ENCODE results near the gene IL3RA. TPM values are rescaled to one million over a fixed set of nuclear protein-coding genes. Genes with fewer than 3 reads are reported as not detected.
"Not testable (repeated sequence)": the region's sequence is repeated elsewhere in the genome, so short reads cannot be mapped to it uniquely, and the experiment has no call there.

IL3RA gene
- total RNA-seq (2014; rRNA removed; shearing (Covaris generic)): not detected in 2 replicates
- not detected in 2 replicates for polyA plus RNA-seq (2015; cell fraction: cytosol; rRNA removed)
- polyA plus RNA-seq (2015; cell fraction: nucleus; rRNA removed): not detected in 2 replicates

- DNase-seq (ENCODE audit: low read depth): no peak
Measured at GRCh38 chrX:1336331-1336943, at the start of gene IL3RA. Gene IL3RA (plus strand): TSS chrX:1336785. CDS start chrX:1341766, 4,981 bp downstream.

GRCh38 chrX:1289535-1289934 lies 47.0 kb upstream of the IL3RA start:
- DNase-seq (ENCODE audit: low read depth): no peak

GRCh38 chrX:1291110-1291740 lies 45.4 kb upstream of the IL3RA start:
- DNase-seq (ENCODE audit: low read depth): no peak

- DNase-seq (ENCODE audit: low read depth): no peak
Measured at GRCh38 chrX:1292575-1293290, 43.9 kb upstream of the IL3RA start.

GRCh38 chrX:1294301-1295067 lies 42.1 kb upstream of the IL3RA start:
- no peak for DNase-seq (ENCODE audit: low read depth)

GRCh38 chrX:1295550-1295949 lies 41.0 kb upstream of the IL3RA start:
- no peak for DNase-seq (ENCODE audit: low read depth)

GRCh38 chrX:1297591-1297990 lies 39.0 kb upstream of the IL3RA start:
- not testable (repeated sequence) for DNase-seq (ENCODE audit: low read depth)

- DNase-seq (ENCODE audit: low read depth): no peak
Measured at GRCh38 chrX:1300449-1300848, 36.1 kb upstream of the IL3RA start.

- DNase-seq (ENCODE audit: low read depth): no peak
Measured at GRCh38 chrX:1305411-1305810, 31.2 kb upstream of the IL3RA start.

GRCh38 chrX:1306909-1307625 lies 29.5 kb upstream of the IL3RA start:
- no peak for DNase-seq (ENCODE audit: low read depth)

GRCh38 chrX:1307626-1308340 lies 28.8 kb upstream of the IL3RA start:
- no peak for DNase-seq (ENCODE audit: low read depth)

GRCh38 chrX:1308476-1308875 lies 28.1 kb upstream of the IL3RA start:
- no peak for DNase-seq (ENCODE audit: low read depth)

- not testable (repeated sequence) for DNase-seq (ENCODE audit: low read depth)
Measured at GRCh38 chrX:1308917-1309316, 27.7 kb upstream of the IL3RA start.

- DNase-seq (ENCODE audit: low read depth): no peak
Measured at GRCh38 chrX:1313788-1314187, 22.8 kb upstream of the IL3RA start.

GRCh38 chrX:1316527-1316926 lies 20.1 kb upstream of the IL3RA start:
- DNase-seq (ENCODE audit: low read depth): peak; percentile 55

- DNase-seq (ENCODE audit: low read depth): no peak
Measured at GRCh38 chrX:1321674-1322073, 14.9 kb upstream of the IL3RA start.

- peak; percentile 46 for DNase-seq (ENCODE audit: low read depth)
Measured at GRCh38 chrX:1322393-1322792, 14.2 kb upstream of the IL3RA start.

GRCh38 chrX:1323315-1323714 lies 13.3 kb upstream of the IL3RA start:
- DNase-seq (ENCODE audit: low read depth): peak; percentile 42

- DNase-seq (ENCODE audit: low read depth): no peak
Measured at GRCh38 chrX:1325515-1326116, 11.0 kb upstream of the IL3RA start.
